Lower leg skin (tissue), 3 donors: ENCODE data around the gene PODXL2.

Source experiments
- POLR2A ChIP-seq, 2 donors: fragments of 450-650 bp; IDR thresholded peaks; one replicate each; pipeline ENCODE4 v1.6.1; 2016 to 2017; ENCODE audit warnings: antibody characterized with exemption in 2 of 2, mild to moderate bottlenecking in 1 of 2, moderate library complexity in 1 of 2
- TF ChIP-seq, protein P1 (sequence below), 3 donors: fragments of 450-650 bp; IDR thresholded peaks; one replicate each; pipeline ENCODE4 v1.5.1; 2016; ENCODE audit warnings: antibody characterized with exemption in 3 of 3, mild to moderate bottlenecking in 3 of 3, moderate library complexity in 2 of 3

DNA sequence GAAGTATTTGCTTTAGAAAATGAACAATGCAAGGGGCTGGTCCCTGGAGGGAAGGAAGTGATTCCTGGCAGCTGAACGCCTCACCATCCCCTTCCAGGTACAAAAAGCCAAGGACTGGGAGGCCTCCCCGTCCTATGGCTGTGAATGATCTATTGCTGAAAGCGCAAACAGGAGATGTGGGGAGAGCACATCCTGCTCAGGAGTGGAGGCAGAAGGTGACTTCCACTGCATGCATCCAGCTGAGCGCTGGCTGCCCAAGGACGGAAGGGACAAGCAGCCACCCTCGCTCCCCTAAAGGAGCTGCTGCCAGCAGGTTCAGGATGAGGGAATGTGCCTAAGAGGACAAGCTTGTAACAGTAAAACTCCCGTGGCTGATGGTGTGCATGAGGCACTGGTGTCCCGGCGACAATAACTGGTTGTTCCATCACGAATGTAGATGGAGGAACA lies 85.2 kb downstream of the PODXL2 start:
- TF ChIP-seq, protein P1, sequence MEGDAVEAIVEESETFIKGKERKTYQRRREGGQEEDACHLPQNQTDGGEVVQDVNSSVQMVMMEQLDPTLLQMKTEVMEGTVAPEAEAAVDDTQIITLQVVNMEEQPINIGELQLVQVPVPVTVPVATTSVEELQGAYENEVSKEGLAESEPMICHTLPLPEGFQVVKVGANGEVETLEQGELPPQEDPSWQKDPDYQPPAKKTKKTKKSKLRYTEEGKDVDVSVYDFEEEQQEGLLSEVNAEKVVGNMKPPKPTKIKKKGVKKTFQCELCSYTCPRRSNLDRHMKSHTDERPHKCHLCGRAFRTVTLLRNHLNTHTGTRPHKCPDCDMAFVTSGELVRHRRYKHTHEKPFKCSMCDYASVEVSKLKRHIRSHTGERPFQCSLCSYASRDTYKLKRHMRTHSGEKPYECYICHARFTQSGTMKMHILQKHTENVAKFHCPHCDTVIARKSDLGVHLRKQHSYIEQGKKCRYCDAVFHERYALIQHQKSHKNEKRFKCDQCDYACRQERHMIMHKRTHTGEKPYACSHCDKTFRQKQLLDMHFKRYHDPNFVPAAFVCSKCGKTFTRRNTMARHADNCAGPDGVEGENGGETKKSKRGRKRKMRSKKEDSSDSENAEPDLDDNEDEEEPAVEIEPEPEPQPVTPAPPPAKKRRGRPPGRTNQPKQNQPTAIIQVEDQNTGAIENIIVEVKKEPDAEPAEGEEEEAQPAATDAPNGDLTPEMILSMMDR (IDR thresholded peaks at IDR 0.05) = no peak
- TF ChIP-seq POLR2A (IDR thresholded peaks at IDR 0.05) = no peak
